Keratinocyte (primary cell): ENCODE data around the gene DPYD.

ENCODE experiments used
- CTCF ChIP-seq, 3 experiments: IDR thresholded peaks in 1 of 3; conservative IDR thresholded peaks in 1 of 3; optimal IDR thresholded peaks in 1 of 3; 2 replicates in 2 of 3; 3 replicates in 1 of 3; pipeline versions ENCODE3 to v1.5.1; 2011; ENCODE audit warnings: low read length in 3 of 3, mild to moderate bottlenecking in 3 of 3, moderate library complexity in 2 of 3, control low read depth in 1 of 3, inconsistent platforms in 1 of 3; ENCODE audit not compliant: insufficient read depth in 2 of 3; ENCODE audit errors: extremely low read depth in 1 of 3
- EZH2 ChIP-seq: IDR thresholded peaks from one replicate; pipeline ENCODE4 v1.6.1; 2012; ENCODE audit warnings: inconsistent platforms, mild to moderate bottlenecking, low read length, moderate library complexity

GRCh38 chr1:97033949-97034348 is 886.9 kb downstream of the DPYD start:
- TF ChIP-seq CTCF (optimal IDR thresholded peaks at IDR 0.05 in 1 of 3, IDR thresholded peaks at IDR 0.05 in 1 of 3, conservative IDR thresholded peaks at IDR 0.05 in 1 of 3; ENCODE audit: extremely low read depth in 1 of 3, insufficient read depth in 2 of 3, low read length in 3 of 3) (no peak), EZH2 (no peak)
